GM23338 (cell line): ENCODE measurements around the gene UVSSA. TPM values are rescaled to one million over a fixed set of nuclear protein-coding genes. Genes with fewer than 3 reads are reported as not detected.

Experiments used
- ATAC-seq: fragments of 200-7000 bp; cut with Tn5 transposase; 3 replicates; pipeline ENCODE4 v1.9.1; 2020
- DNase-seq: peaks from one replicate; pipeline ENCODE4 v3.0.0-alpha.2; 2015; ENCODE audit warnings: low spot score
- H2AFZ ChIP-seq: fragments of 200-600 bp; sonication (generic); 2 replicates; pipeline ENCODE4 v1.8.0; 2016; ENCODE audit warnings: antibody characterized with exemption, mild to moderate bottlenecking, moderate library complexity
- H3F3A ChIP-seq: fragments of 200-600 bp; sonication (generic); replicated peaks from 2 replicates; pipeline ENCODE4 v1.8.0; 2017; ENCODE audit warnings: antibody characterized with exemption, mixed run types, low read depth
- H3K27ac ChIP-seq: fragments of 200-600 bp; sonication (generic); 2 replicates; pipeline ENCODE4 v1.6.1; 2016; ENCODE audit warnings: low read depth
- H3K27me3 ChIP-seq: fragments of 200-600 bp; sonication (generic); 2 replicates; pipeline ENCODE4 v1.8.0; 2016; ENCODE audit warnings: mild to moderate bottlenecking, mixed run types, moderate library complexity; ENCODE audit not compliant: insufficient read depth
- H3K36me3 ChIP-seq: fragments of 200-600 bp; sonication (generic); 2 replicates; pipeline ENCODE4 v1.8.0; 2016; ENCODE audit warnings: mild to moderate bottlenecking; ENCODE audit not compliant: insufficient read depth
- H3K4me1 ChIP-seq: fragments of 200-600 bp; sonication (generic); 2 replicates; pipeline ENCODE4 v1.8.0; 2016; ENCODE audit warnings: mild to moderate bottlenecking, moderate library complexity; ENCODE audit not compliant: insufficient read depth
- H3K4me2 ChIP-seq: fragments of 200-600 bp; sonication (generic); 2 replicates; pipeline ENCODE4 v1.7.1; 2017; ENCODE audit warnings: mixed run types
- H3K4me3 ChIP-seq: fragments of 200-600 bp; sonication (generic); 2 replicates; pipeline ENCODE4 v1.6.1; 2016; ENCODE audit warnings: mixed run types
- H3K79me2 ChIP-seq: fragments of 200-600 bp; sonication (generic); replicated peaks from 2 replicates; pipeline ENCODE4 v1.8.0; 2017; ENCODE audit warnings: mild to moderate bottlenecking; ENCODE audit not compliant: insufficient read depth
- H3K9me2 ChIP-seq: fragments of 200-600 bp; sonication (generic); 2 replicates; pipeline ENCODE4 v1.8.0; 2017; ENCODE audit not compliant: insufficient read depth
- H4K20me1 ChIP-seq: fragments of 200-600 bp; sonication (generic); replicated peaks from 2 replicates; pipeline ENCODE4 v1.8.0; 2017; ENCODE audit warnings: mild to moderate bottlenecking; ENCODE audit not compliant: insufficient read depth
- H3K27ac Mint-ChIP-seq: 2 replicates; pipeline ENCODE4 v1.8.0; 2020; ENCODE audit warnings: inconsistent platforms, mild to moderate bottlenecking, moderate library complexity, mixed read lengths
- H3K27me3 Mint-ChIP-seq: 3 replicates; pipeline ENCODE4 v1.8.0; 2022; ENCODE audit warnings: low read depth, mild to moderate bottlenecking, moderate library complexity, mixed read lengths, inconsistent platforms; ENCODE audit not compliant: insufficient read depth, poor library complexity
- H3K36me3 Mint-ChIP-seq: 3 replicates; pipeline ENCODE4 v1.8.0; 2021; ENCODE audit warnings: low read depth, mild to moderate bottlenecking, inconsistent platforms, moderate library complexity, mixed read lengths
- H3K4me1 Mint-ChIP-seq: 3 replicates; pipeline ENCODE4 v1.8.0; 2020; ENCODE audit warnings: mild to moderate bottlenecking, inconsistent platforms, mixed read lengths
- H3K4me3 Mint-ChIP-seq: 3 replicates; pipeline ENCODE4 v1.8.0; 2021; ENCODE audit warnings: moderate library complexity, mild to moderate bottlenecking, inconsistent platforms, mixed read lengths
- H3K9me3 Mint-ChIP-seq: 3 replicates; pipeline ENCODE4 v1.8.0; 2020; ENCODE audit warnings: moderate library complexity, mild to moderate bottlenecking, inconsistent platforms, mixed read lengths
- CREB1 ChIP-seq: fragments of 250-450 bp; sonication (Bioruptor Pico); IDR thresholded peaks from 2 replicates; pipeline ENCODE4 v1.5.0; 2020; ENCODE audit warnings: low read depth, mild to moderate bottlenecking, moderate library complexity
- CTCF ChIP-seq, 2 experiments: fragments of 200-600 bp in 1 of 2; sonication (generic) in 1 of 2; conservative IDR thresholded peaks; 2 replicates each; pipeline versions ENCODE4 v1.5.1 to v1.6.1; 2016 to 2017; ENCODE audit warnings: antibody characterized with exemption in 2 of 2, low read depth in 2 of 2, mild to moderate bottlenecking in 2 of 2, moderate library complexity in 1 of 2
- ETS1 ChIP-seq: IDR thresholded peaks from 2 replicates; pipeline ENCODE4 v1.6.1; 2016; ENCODE audit warnings: antibody characterized with exemption
- EZH2 ChIP-seq: fragments of 200-600 bp; sonication (generic); IDR thresholded peaks from one replicate; pipeline ENCODE4 v1.8.0; 2017; ENCODE audit warnings: antibody characterized with exemption, mild to moderate bottlenecking, low read depth; ENCODE audit not compliant: unreplicated experiment
- EZH2phosphoT487 ChIP-seq: fragments of 200-600 bp; sonication (generic); IDR thresholded peaks from one replicate; pipeline ENCODE4 v1.8.1; 2018; ENCODE audit warnings: antibody characterized with exemption; ENCODE audit not compliant: unreplicated experiment
- JUNB ChIP-seq: IDR thresholded peaks from one replicate; pipeline ENCODE4 v1.6.1; 2016; ENCODE audit warnings: antibody characterized with exemption; ENCODE audit not compliant: unreplicated experiment
- NANOG ChIP-seq: IDR thresholded peaks from 2 replicates; pipeline ENCODE4 v1.6.1; 2016; ENCODE audit warnings: antibody characterized with exemption, borderline replicate concordance
- POLR2AphosphoS5 ChIP-seq: IDR thresholded peaks from 2 replicates; pipeline ENCODE4 v1.6.1; 2016; ENCODE audit warnings: antibody characterized with exemption, low read depth
- REST ChIP-seq: IDR thresholded peaks from one replicate; pipeline ENCODE4 v1.6.1; 2018; ENCODE audit warnings: antibody characterized with exemption; ENCODE audit not compliant: unreplicated experiment
- STAT1 ChIP-seq: IDR thresholded peaks from one replicate; pipeline ENCODE4 v1.6.1; 2016; ENCODE audit warnings: antibody characterized with exemption; ENCODE audit not compliant: unreplicated experiment
- ZNF114 ChIP-seq: fragments of 250-450 bp; sonication (Bioruptor Pico); IDR thresholded peaks from 2 replicates; pipeline ENCODE4 v1.5.0; 2020; ENCODE audit warnings: mild to moderate bottlenecking, moderate library complexity
- ZNF331 ChIP-seq: fragments of 250-450 bp; sonication (Bioruptor Pico); IDR thresholded peaks from 2 replicates; pipeline ENCODE4 v1.5.0; 2020; ENCODE audit warnings: low read depth, mild to moderate bottlenecking, moderate library complexity
- ZNF462 ChIP-seq: fragments of 250-450 bp; sonication (Bioruptor Pico); IDR thresholded peaks from 2 replicates; pipeline ENCODE4 v1.5.0; 2020; ENCODE audit warnings: mild to moderate bottlenecking, moderate library complexity
- polyA plus RNA-seq: library from polyadenylated mRNA; unstranded; fragments of >200 nt; fragmentation: Nextera tagmentation; extraction: Ambion mirVana; gene quantifications from 2 replicates; pipeline ENCODE4 v1.2.1, GENCODE V29; 2016
- total RNA-seq: library from RNA; depleted of rRNA; stranded (reverse); fragments of >200 nt; shearing (Covaris generic); gene quantifications from 2 replicates; pipeline ENCODE4 v1.2.3, GENCODE V29; 2014

UVSSA gene
- total and polyA plus RNA-seq, 2 experiments from 2014 or later, result 6.5 to 27.7 TPM

GRCh38 chr4:1321946-1322650, 24.9 kb upstream of the UVSSA start:
- H3K27ac Mint-ChIP-seq, result peak overlapping the region; percentile 59; the same call in 1 of the 2 replicates
- H3K9me3 Mint-ChIP-seq, result no peaks in the 10 kb centered on the region; the same call in 2 of the 3 replicates
- DNase-seq (no peak), ATAC-seq (no peak)
- Histone ChIP-seq H3K4me2 (no peak overlapping the region), H2AFZ (no peak overlapping the region), H4K20me1 (no peaks in the 10 kb centered on the region; the same call in 1 of the 2 replicates), H3K4me1 (no peaks in the 10 kb centered on the region), H3K36me3 (peaks cover 4% of the 10 kb centered on the region), H3F3A (no peaks in the 10 kb centered on the region), H3K79me2 (peaks cover 6% of the 10 kb centered on the region; the same call in 1 of the 2 replicates), H3K9me2 (no peaks in the 10 kb centered on the region), H3K4me3 (no peak overlapping the region), H3K27ac (no peak overlapping the region), H3K27me3 (no peaks in the 10 kb centered on the region)
- no peak overlapping the region for H3K4me3 Mint-ChIP-seq
- H3K36me3 Mint-ChIP-seq, result peaks cover 53% of the 10 kb centered on the region
- H3K27me3 Mint-ChIP-seq, result no peaks in the 10 kb centered on the region
- H3K4me1 Mint-ChIP-seq, result peaks cover 7% of the 10 kb centered on the region; the same call in 2 of the 3 replicates
- TF ChIP-seq CREB1 (CRISPR knock-in tag) (no peak), STAT1 (no peak), EZH2phosphoT487 (no peak), ZNF114 (no peak), CTCF (conservative IDR thresholded peaks at IDR 0.05; ENCODE audit: low read depth in 2 of 2) (no peak), REST (no peak), EZH2 (no peak), ZNF462 (CRISPR knock-in tag) (no peak), ZNF331 (CRISPR knock-in tag) (no peak), NANOG (no peak), POLR2AphosphoS5 (no peak), JUNB (no peak), ETS1 (no peak)
